GM10847 (cell line): Measurements from ENCODE around the gene NUP93.

ENCODE experiments used
- POLR2A ChIP-seq: IDR thresholded peaks from 2 replicates; pipeline ENCODE4 v1.6.1; 2011; ENCODE audit not compliant: insufficient read length; ENCODE audit errors: extremely low read depth

Gene NUP93

GRCh38 chr16:56855946-56856345 is 126.0 kb downstream of the NUP93 start:
- no peak for TF ChIP-seq POLR2A

- TF ChIP-seq POLR2A: no peak
These were observed 127.0 kb downstream of the NUP93 start for GRCh38 chr16:56856876-56857447.

- TF ChIP-seq POLR2A: no peak
These were observed 128.4 kb downstream of the NUP93 start for GRCh38 chr16:56858374-56858773.

- no peak for TF ChIP-seq POLR2A
These were observed 129.7 kb downstream of the NUP93 start for GRCh38 chr16:56859636-56860035.

GRCh38 chr16:56860226-56861020 is 130.5 kb downstream of the NUP93 start:
- no peak for TF ChIP-seq POLR2A

- no peak for TF ChIP-seq POLR2A
These were observed 131.2 kb downstream of the NUP93 start for GRCh38 chr16:56861092-56861610.

GRCh38 chr16:56861756-56862155 is 131.8 kb downstream of the NUP93 start:
- no peak for TF ChIP-seq POLR2A

GRCh38 chr16:56862776-56863175 is 132.8 kb downstream of the NUP93 start:
- TF ChIP-seq POLR2A: no peak

GRCh38 chr16:56864960-56865359 is 135.0 kb downstream of the NUP93 start, which contains the start of gene SLC12A3:
SLC12A3 (plus strand) TSS chr16:56865207; CDS start chr16:56865236, 29 bp downstream.
- no peak for TF ChIP-seq POLR2A

- no peak for TF ChIP-seq POLR2A
These were observed 135.6 kb downstream of the NUP93 start for GRCh38 chr16:56865394-56866062.

- no peak for TF ChIP-seq POLR2A
These were observed 137.3 kb downstream of the NUP93 start for GRCh38 chr16:56866955-56867830.

GRCh38 chr16:56868175-56868574 is 138.2 kb downstream of the NUP93 start:
- no peak for TF ChIP-seq POLR2A

GRCh38 chr16:56869513-56870275 is 139.8 kb downstream of the NUP93 start:
- TF ChIP-seq POLR2A: no peak

- TF ChIP-seq POLR2A: no peak
These were observed 140.5 kb downstream of the NUP93 start for GRCh38 chr16:56870276-56870888.
